Liver (tissue), 3 donors: ENCODE data around the gene CCT5.

Source experiments
- CTCF ChIP-seq: fragments of 150-350 bp; IDR thresholded peaks from 2 replicates; pipeline ENCODE4 v1.5.1; 2017; ENCODE audit warnings: improper control_type of control experiment, low read depth, low read length; ENCODE audit not compliant: missing input control
- FOXA2 ChIP-seq: IDR thresholded peaks from 2 replicates; pipeline ENCODE4 v1.6.1; 2016; ENCODE audit warnings: antibody characterized with exemption
- JUND ChIP-seq, 2 donors: IDR thresholded peaks; 2 replicates each; pipeline ENCODE4 v1.6.1; 2016; ENCODE audit warnings: antibody characterized with exemption in 2 of 2
- donor health status: healthy.
- donor health status: healthy.

- TF ChIP-seq CTCF (no peak), JUND (IDR thresholded peaks at IDR 0.05) (no peak), FOXA2 (no peak)
Measured at GRCh38 chr5:10214041-10214440, 36.0 kb upstream of the CCT5 start.
